HepG2 (cell line): Measurements from ENCODE around the gene NELFCD. TPM values are rescaled to one million over a fixed set of nuclear protein-coding genes. Genes with fewer than 3 reads are reported as not detected.

Experiments
- AGO1 ChIP-seq: fragments of 200-400 bp; formaldehyde crosslinking; IDR thresholded peaks from 2 replicates; pipeline ENCODE4 v1.6.1; 2017; ENCODE audit warnings: mild to moderate bottlenecking, low read depth, low read length, moderate library complexity; ENCODE audit not compliant: poor library complexity, severe bottlenecking
- CBX1 ChIP-seq: IDR thresholded peaks from one replicate; pipeline ENCODE4 v1.6.1; 2016; ENCODE audit warnings: antibody characterized with exemption, low read depth
- FOXA3 ChIP-seq: IDR thresholded peaks from 2 replicates; pipeline ENCODE4 v1.6.1; 2016; ENCODE audit warnings: missing genetic modification reagents, missing compliant biosample characterization
- FOXP1 ChIP-seq, 2 experiments: fragments of 450-650 bp in 1 of 2; IDR thresholded peaks; 2 replicates each; pipeline ENCODE4 v1.6.1; 2017 to 2018; ENCODE audit warnings: antibody characterized with exemption in 1 of 2
- HIVEP1 ChIP-seq: sonication (generic); formaldehyde crosslinking; IDR thresholded peaks from 2 replicates; pipeline ENCODE4 v1.4.0; 2020; ENCODE audit warnings: mild to moderate bottlenecking, missing genetic modification reagents
- HNRNPK ChIP-seq: fragments of 200-400 bp; formaldehyde crosslinking; IDR thresholded peaks from 2 replicates; pipeline ENCODE4 v1.6.1; 2018; ENCODE audit warnings: low read length, low read depth, moderate library complexity, mild to moderate bottlenecking; ENCODE audit not compliant: poor library complexity, severe bottlenecking
- HOXA5 ChIP-seq: sonication (generic); formaldehyde crosslinking; IDR thresholded peaks from 2 replicates; pipeline ENCODE4 v1.4.0; 2020; ENCODE audit warnings: missing genetic modification reagents
- LBX2 ChIP-seq: sonication (generic); formaldehyde crosslinking; IDR thresholded peaks from 2 replicates; pipeline ENCODE4 v1.5.0; 2020; ENCODE audit warnings: missing genetic modification reagents, mild to moderate bottlenecking, borderline replicate concordance
- NR3C1 ChIP-seq: sonication (generic); formaldehyde crosslinking; IDR thresholded peaks from 2 replicates; pipeline ENCODE4 v1.4.0; 2020; ENCODE audit warnings: missing genetic modification reagents
- PATZ1 ChIP-seq: sonication (generic); formaldehyde crosslinking; IDR thresholded peaks from 2 replicates; pipeline ENCODE4 v1.4.0; 2020; ENCODE audit warnings: missing genetic modification reagents
- PHF8 ChIP-seq: sonication (generic); formaldehyde crosslinking; IDR thresholded peaks from 2 replicates; pipeline ENCODE4 v1.5.0; 2020; ENCODE audit warnings: missing genetic modification reagents
- SP2 ChIP-seq: sonication (generic); formaldehyde crosslinking; IDR thresholded peaks from 2 replicates; pipeline ENCODE4 v1.5.1; 2020; ENCODE audit warnings: mild to moderate bottlenecking, missing genetic modification reagents
- SYNCRIP ChIP-seq: fragments of 200-400 bp; formaldehyde crosslinking; IDR thresholded peaks from 2 replicates; pipeline ENCODE4 v1.6.1; 2018; ENCODE audit warnings: mild to moderate bottlenecking, low read depth, low read length; ENCODE audit not compliant: insufficient read depth
- ZFY ChIP-seq: sonication (generic); formaldehyde crosslinking; IDR thresholded peaks from 2 replicates; pipeline ENCODE4 v1.4.0; 2020; ENCODE audit warnings: missing genetic modification reagents
- ZMAT3 ChIP-seq: sonication (generic); formaldehyde crosslinking; conservative IDR thresholded peaks from 2 replicates; pipeline ENCODE4 v1.7.0; 2021; ENCODE audit warnings: missing genetic modification reagents
- ZNF136 ChIP-seq: sonication (generic); formaldehyde crosslinking; IDR thresholded peaks from 2 replicates; pipeline ENCODE4 v1.8.1; 2022; ENCODE audit warnings: low read depth, mild to moderate bottlenecking, moderate library complexity, missing genetic modification reagents
- ZNF276 ChIP-seq: sonication (generic); formaldehyde crosslinking; IDR thresholded peaks from 2 replicates; pipeline ENCODE4 v1.4.0; 2020; ENCODE audit warnings: mild to moderate bottlenecking, low read depth, missing genetic modification reagents
- ZNF512 ChIP-seq: sonication (generic); formaldehyde crosslinking; IDR thresholded peaks from 2 replicates; pipeline ENCODE4 v1.4.0; 2020; ENCODE audit warnings: mild to moderate bottlenecking, missing genetic modification reagents
- ZNF674 ChIP-seq: sonication (generic); formaldehyde crosslinking; IDR thresholded peaks from 2 replicates; pipeline ENCODE4 v1.5.0; 2020; ENCODE audit warnings: low read depth, mild to moderate bottlenecking, missing genetic modification reagents
- ZNF710 ChIP-seq: sonication (generic); formaldehyde crosslinking; IDR thresholded peaks from 2 replicates; pipeline ENCODE4 v1.5.0; 2020; ENCODE audit warnings: mild to moderate bottlenecking, missing genetic modification reagents, borderline replicate concordance
- ZNF772 ChIP-seq: sonication (generic); formaldehyde crosslinking; IDR thresholded peaks from 2 replicates; pipeline ENCODE4 v1.5.0; 2020; ENCODE audit warnings: mild to moderate bottlenecking, missing genetic modification reagents
- ZZZ3 ChIP-seq: sonication (generic); formaldehyde crosslinking; IDR thresholded peaks from 2 replicates; pipeline ENCODE4 v1.4.0; 2020; ENCODE audit warnings: missing genetic modification reagents, mild to moderate bottlenecking, borderline replicate concordance
- polyA plus RNA-seq, 8 experiments: library from polyadenylated mRNA; depleted of rRNA in 3 of 8; stranded (reverse) in 7 of 8; unstranded in 1 of 8; fragments of >200 nt; fragmentation: Illumina TruSeq in 4 of 8; extraction: Trizol in 4 of 8; gene quantifications; 2 replicates each; pipeline versions ENCODE4 v1.2.1 to v1.2.3, GENCODE V29; 2011 to 2016; ENCODE audit warnings: low read depth in 4 of 8, missing spikeins in 1 of 8, mixed read lengths in 1 of 8; ENCODE audit not compliant: insufficient read depth in 1 of 8
- total RNA-seq, 5 experiments: library from RNA; depleted of rRNA; stranded (reverse); fragments of >200 nt; fragmentation: Illumina TruSeq; extraction: Trizol; gene quantifications; 2 replicates each; pipeline ENCODE4 v1.2.3, GENCODE V29; 2016; ENCODE audit warnings: low read depth in 1 of 5

Gene NELFCD
- total and polyA plus RNA-seq, 2 of the 13 experiments (the other 11 are each of a cell fraction or from before 2014, with no cell fraction given), result 159 to 203 TPM

GRCh38 chr20:59042151-59042795, 61.2 kb downstream of the NELFCD start, which contains the start of gene PRELID3B (continued):
- TF ChIP-seq ZNF512, result no peak
- peak; percentile 96; the same call in 1 of the 2 replicates for TF ChIP-seq LBX2 (CRISPR knock-in tag)
- TF ChIP-seq SP2 (CRISPR knock-in tag), result peak; percentile 42; the same call in 1 of the 2 replicates
- peak; percentile 83 for TF ChIP-seq ZFY (CRISPR knock-in tag)
- TF ChIP-seq ZMAT3, result peak; percentile 70; the same call in 1 of the 2 replicates
- peak; percentile 33 for TF ChIP-seq CBX1
- peak; percentile 74 for TF ChIP-seq PHF8 (CRISPR knock-in tag)
- no peak for TF ChIP-seq NR3C1
- peak; percentile 64; the same call in 1 of the 2 replicates for TF ChIP-seq ZNF276
- no peak for TF ChIP-seq HOXA5 (CRISPR knock-in tag)
- peak; percentile 59 for TF ChIP-seq AGO1
- TF ChIP-seq ZNF710 (CRISPR knock-in tag), result 0 out of 2 replicates have a peak, but pooled peaks have one; percentile 20
- no peak for TF ChIP-seq ZNF136 (CRISPR knock-in tag)
- TF ChIP-seq ZZZ3 (CRISPR knock-in tag), result 0 out of 2 replicates have a peak, but pooled peaks have one; percentile 19
- peak; percentile 27 for TF ChIP-seq PATZ1
- TF ChIP-seq FOXA3 (CRISPR knock-in tag), result no peak
- no peak for TF ChIP-seq SYNCRIP
- peak; percentile 94 for TF ChIP-seq HIVEP1
- no peak for TF ChIP-seq FOXP1 (IDR thresholded peaks at IDR 0.05)
- no peak for TF ChIP-seq FOXP1 (CRISPR knock-in tag; IDR thresholded peaks at IDR 0.05)
- no peak for TF ChIP-seq HNRNPK
- TF ChIP-seq ZNF772 (CRISPR knock-in tag), result no peak
- TF ChIP-seq ZNF674 (CRISPR knock-in tag), result no peak
